PC-9 (cell line): ENCODE data around the gene ZFHX3. TPM values are rescaled to one million over a fixed set of nuclear protein-coding genes. Genes with fewer than 3 reads are reported as not detected.

ENCODE experiments used
- BruUV-seq: library from RNA; stranded (reverse); fragments of 400-500 nt; replicated peaks from 2 replicates; lab custom pipeline; 2021; lab: Mats Ljungman, UMichigan
- CTCF ChIA-PET: fragments of 300-600 bp; sonication (Branson Sonifier 250); formaldehyde crosslinking; loops from one replicate; lab custom pipeline; 2022; ENCODE audit warnings: antibody characterized with exemption; lab: Charles Lee
- POLR2A ChIA-PET: fragments of 300-600 bp; sonication (Branson Sonifier 250); formaldehyde crosslinking; loops from one replicate; lab custom pipeline; 2022; ENCODE audit warnings: antibody characterized with exemption; ENCODE audit not compliant: unreplicated experiment; lab: Charles Lee
- DNase-seq, 2 experiments: peaks; one replicate each; pipeline versions ENCODE4 v3.0.0 to v3.0.0-alpha.2; 2015 to 2022; ENCODE audit warnings: mixed read lengths in 1 of 2
- H2AFZ ChIP-seq: fragments of 200-600 bp; sonication (generic); 2 replicates; pipeline ENCODE4 v1.8.1; 2017; ENCODE audit warnings: antibody characterized with exemption
- H3F3A ChIP-seq: fragments of 200-600 bp; sonication (generic); 2 replicates; pipeline ENCODE4 v1.8.1; 2017; ENCODE audit warnings: antibody characterized with exemption, mild to moderate bottlenecking, low read depth; ENCODE audit not compliant: insufficient read depth
- H3K27ac ChIP-seq: fragments of 200-600 bp; sonication (generic); 2 replicates; pipeline ENCODE4 v1.6.1; 2016; ENCODE audit warnings: mixed run types
- H3K27me3 ChIP-seq: fragments of 200-600 bp; sonication (generic); 2 replicates; pipeline ENCODE4 v1.6.1; 2016; ENCODE audit warnings: low read depth, mixed run types; ENCODE audit not compliant: insufficient read depth
- H3K36me3 ChIP-seq: fragments of 200-600 bp; sonication (generic); 2 replicates; pipeline ENCODE4 v1.6.1; 2016; ENCODE audit warnings: low read depth, mixed run types
- H3K4me1 ChIP-seq: fragments of 200-600 bp; sonication (generic); replicated peaks from 2 replicates; pipeline ENCODE4 v1.6.1; 2016; ENCODE audit warnings: mixed run types; ENCODE audit not compliant: insufficient read depth
- H3K4me2 ChIP-seq: fragments of 200-600 bp; sonication (generic); 2 replicates; pipeline ENCODE4 v1.6.1; 2017; ENCODE audit warnings: mixed run types
- H3K4me3 ChIP-seq: fragments of 200-600 bp; sonication (generic); 2 replicates; pipeline ENCODE4 v1.6.1; 2016; ENCODE audit warnings: mixed run types
- H3K79me2 ChIP-seq: fragments of 200-600 bp; sonication (generic); 2 replicates; pipeline ENCODE4 v1.6.1; 2017; ENCODE audit warnings: low read depth, mixed run types
- H3K9me2 ChIP-seq: fragments of 200-600 bp; sonication (generic); 2 replicates; pipeline ENCODE4 v1.8.1; 2017; ENCODE audit warnings: mild to moderate bottlenecking; ENCODE audit not compliant: insufficient read depth
- H3K9me3 ChIP-seq: fragments of 200-600 bp; sonication (generic); 2 replicates; pipeline ENCODE4 v1.8.1; 2016; ENCODE audit warnings: low read depth; ENCODE audit not compliant: insufficient read depth
- H4K20me1 ChIP-seq: fragments of 200-600 bp; sonication (generic); 2 replicates; pipeline ENCODE4 v1.8.1; 2017; ENCODE audit not compliant: insufficient read depth
- CTCF ChIP-seq: fragments of 200-600 bp; sonication (generic); conservative IDR thresholded peaks from 2 replicates; pipeline ENCODE4 v1.6.1; 2017; ENCODE audit warnings: mixed run types, antibody characterized with exemption, mild to moderate bottlenecking, moderate library complexity
- EZH2 ChIP-seq: fragments of 200-600 bp; sonication (generic); IDR thresholded peaks from 2 replicates; pipeline ENCODE4 v1.8.0; 2017; ENCODE audit warnings: antibody characterized with exemption, low read depth
- intact Hi-C: fragments of 100-400 bp; cut with micrococcal nuclease; formaldehyde crosslinking; loops from one replicate; pipeline ENCODE4 v1.10.0; 2022; ENCODE audit not compliant: unreplicated experiment
- total RNA-seq: library from RNA; stranded (reverse); gene quantifications from 2 replicates; pipeline ENCODE4 v1.2.3, GENCODE V29; 2021

ZFHX3 gene
- total RNA-seq, 1 experiment from 2014 or later, result 23.1 TPM

- CTCF ChIA-PET, result interaction anchor here (0.5 to 1.1 kb wide), 3 partner anchors 24 to 358 kb away, joined by 3 to 5 read pairs (median 3); no protein-coding TSS in a partner anchor
- Histone ChIP-seq H3K27ac (no peak overlapping the region), H3K4me2 (no peak overlapping the region), H3F3A (no peaks in the 10 kb centered on the region), H3K79me2 (no peaks in the 10 kb centered on the region; the same call in 1 of the 2 replicates), H3K9me2 (no peaks in the 10 kb centered on the region; the same call in 1 of the 2 replicates), H3K36me3 (no peaks in the 10 kb centered on the region), H3K4me1 (no peaks in the 10 kb centered on the region), H3K27me3 (no peaks in the 10 kb centered on the region), H3K9me3 (no peaks in the 10 kb centered on the region), H2AFZ (no peak overlapping the region), H3K4me3 (no peak overlapping the region), H4K20me1 (no peaks in the 10 kb centered on the region)
- no peak for TF ChIP-seq EZH2
- peak; percentile 43 for TF ChIP-seq CTCF
- DNase-seq, result no peak
- intact Hi-C loops, result no loop called here
- POLR2A ChIA-PET, result no interaction called here
- no TSS peak for BruUV-seq
These were observed 191.1 kb downstream of the ZFHX3 start for GRCh38 chr16:72856797-72857196.

- Histone ChIP-seq H3F3A (no peaks in the 10 kb centered on the region; the same call in 1 of the 2 replicates), H4K20me1 (no peaks in the 10 kb centered on the region), H3K4me2 (no peak overlapping the region), H3K36me3 (no peaks in the 10 kb centered on the region; the same call in 1 of the 2 replicates), H3K4me3 (no peak overlapping the region), H3K27me3 (no peaks in the 10 kb centered on the region), H3K27ac (no peak overlapping the region), H3K9me3 (no peaks in the 10 kb centered on the region), H2AFZ (no peak overlapping the region), H3K4me1 (peaks cover 2% of the 10 kb centered on the region), H3K9me2 (no peaks in the 10 kb centered on the region; the same call in 1 of the 2 replicates), H3K79me2 (no peaks in the 10 kb centered on the region; the same call in 1 of the 2 replicates)
- no peak for DNase-seq
- no TSS peak for BruUV-seq
- POLR2A ChIA-PET, result no interaction called here
- intact Hi-C loops, result no loop called here
- CTCF ChIA-PET, result no interaction called here
- TF ChIP-seq EZH2 (no peak), CTCF (no peak)
These were observed 193.5 kb downstream of the ZFHX3 start for GRCh38 chr16:72854267-72854959.

- H3K27ac ChIP-seq, result no peak overlapping the region
- ChIA-PET CTCF (no interaction called here), POLR2A (no interaction called here)
- peaks cover 9% of the 10 kb centered on the region for H3K4me1 ChIP-seq
- no peak overlapping the region for H3K4me2 ChIP-seq
- H3K79me2 ChIP-seq, result no peaks in the 10 kb centered on the region; the same call in 1 of the 2 replicates
- no peaks in the 10 kb centered on the region; the same call in 1 of the 2 replicates for H3F3A ChIP-seq
- no peaks in the 10 kb centered on the region; the same call in 1 of the 2 replicates for H3K36me3 ChIP-seq
- intact Hi-C loops, result no loop called here
- H4K20me1 ChIP-seq, result no peaks in the 10 kb centered on the region
- no peaks in the 10 kb centered on the region for H3K9me3 ChIP-seq
- H2AFZ ChIP-seq, result no peak overlapping the region
- no peak for DNase-seq
- H3K4me3 ChIP-seq, result no peak overlapping the region
- no peaks in the 10 kb centered on the region for H3K27me3 ChIP-seq
- no peaks in the 10 kb centered on the region; the same call in 1 of the 2 replicates for H3K9me2 ChIP-seq
- BruUV-seq, result no TSS peak
- no peak for TF ChIP-seq EZH2
- no peak for TF ChIP-seq CTCF
These were observed 194.2 kb downstream of the ZFHX3 start for GRCh38 chr16:72853575-72854266.
